PFSK-1 (cell line): Measurements from ENCODE around the gene TTLL12.

ENCODE experiments used
- POLR2AphosphoS5 ChIP-seq: IDR thresholded peaks from 2 replicates; pipeline ENCODE4 v1.6.1; 2012; ENCODE audit warnings: low read depth, mild to moderate bottlenecking, control low read depth, low read length, moderate library complexity
- REST ChIP-seq, 2 experiments: IDR thresholded peaks; 2 replicates each; pipeline versions ENCODE4 v1.6.1 to v1.8.0; 2011 to 2012; ENCODE audit warnings: low read depth in 2 of 2, low read length in 2 of 2, control low read depth in 1 of 2, inconsistent platforms in 1 of 2, mild to moderate bottlenecking in 1 of 2, moderate library complexity in 1 of 2; ENCODE audit not compliant: insufficient read depth in 1 of 2
- TAF1 ChIP-seq: IDR thresholded peaks from 2 replicates; pipeline ENCODE4 v1.6.1; 2012; ENCODE audit warnings: low read length, control low read depth, borderline replicate concordance; ENCODE audit not compliant: insufficient read depth

- TF ChIP-seq REST (IDR thresholded peaks at IDR 0.05; ENCODE audit: insufficient read depth in 1 of 2, low read depth in 2 of 2, low read length in 2 of 2) (no peak), POLR2AphosphoS5 (no peak), TAF1 (no peak)
Observed at GRCh38 chr22:43182726-43183125, 4.2 kb downstream of the TTLL12 start.
